ENCODE measurements around the gene CCM2L. TPM values are rescaled to one million over a fixed set of nuclear protein-coding genes. Genes with fewer than 3 reads are reported as not detected.

CCM2L gene
- total RNA-seq, 2 donors from 2014 or later = 4.6 to 5.7 TPM

GRCh38 chr20:32036252-32036651 is 26.0 kb downstream of the CCM2L start:
- Histone ChIP-seq H3K9me3 (no peaks in the 10 kb centered on the region), H3K36me3 (no peaks in the 10 kb centered on the region), H3K4me1 (replicated peaks) (peaks cover under 1% of the 10 kb centered on the region), H3K27me3 (replicated peaks; ENCODE audit: insufficient read depth) (no peaks in the 10 kb centered on the region), H3K4me3 (no peak overlapping the region), H3K27ac (no peak overlapping the region)
- no peak for TF ChIP-seq POLR2A (IDR thresholded peaks at IDR 0.05)
- no peak for TF ChIP-seq POLR2AphosphoS5 (IDR thresholded peaks at IDR 0.05)
- TF ChIP-seq, protein P1, sequence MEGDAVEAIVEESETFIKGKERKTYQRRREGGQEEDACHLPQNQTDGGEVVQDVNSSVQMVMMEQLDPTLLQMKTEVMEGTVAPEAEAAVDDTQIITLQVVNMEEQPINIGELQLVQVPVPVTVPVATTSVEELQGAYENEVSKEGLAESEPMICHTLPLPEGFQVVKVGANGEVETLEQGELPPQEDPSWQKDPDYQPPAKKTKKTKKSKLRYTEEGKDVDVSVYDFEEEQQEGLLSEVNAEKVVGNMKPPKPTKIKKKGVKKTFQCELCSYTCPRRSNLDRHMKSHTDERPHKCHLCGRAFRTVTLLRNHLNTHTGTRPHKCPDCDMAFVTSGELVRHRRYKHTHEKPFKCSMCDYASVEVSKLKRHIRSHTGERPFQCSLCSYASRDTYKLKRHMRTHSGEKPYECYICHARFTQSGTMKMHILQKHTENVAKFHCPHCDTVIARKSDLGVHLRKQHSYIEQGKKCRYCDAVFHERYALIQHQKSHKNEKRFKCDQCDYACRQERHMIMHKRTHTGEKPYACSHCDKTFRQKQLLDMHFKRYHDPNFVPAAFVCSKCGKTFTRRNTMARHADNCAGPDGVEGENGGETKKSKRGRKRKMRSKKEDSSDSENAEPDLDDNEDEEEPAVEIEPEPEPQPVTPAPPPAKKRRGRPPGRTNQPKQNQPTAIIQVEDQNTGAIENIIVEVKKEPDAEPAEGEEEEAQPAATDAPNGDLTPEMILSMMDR (IDR thresholded peaks at IDR 0.05) = no peak
- 56% methylated on average over 4 of the region's 4 CpGs for WGBS
- DNase-seq (ENCODE audit: low spot score) = no peak
- intact Hi-C loops (cut with DNase I) = no loop called here

DNA sequence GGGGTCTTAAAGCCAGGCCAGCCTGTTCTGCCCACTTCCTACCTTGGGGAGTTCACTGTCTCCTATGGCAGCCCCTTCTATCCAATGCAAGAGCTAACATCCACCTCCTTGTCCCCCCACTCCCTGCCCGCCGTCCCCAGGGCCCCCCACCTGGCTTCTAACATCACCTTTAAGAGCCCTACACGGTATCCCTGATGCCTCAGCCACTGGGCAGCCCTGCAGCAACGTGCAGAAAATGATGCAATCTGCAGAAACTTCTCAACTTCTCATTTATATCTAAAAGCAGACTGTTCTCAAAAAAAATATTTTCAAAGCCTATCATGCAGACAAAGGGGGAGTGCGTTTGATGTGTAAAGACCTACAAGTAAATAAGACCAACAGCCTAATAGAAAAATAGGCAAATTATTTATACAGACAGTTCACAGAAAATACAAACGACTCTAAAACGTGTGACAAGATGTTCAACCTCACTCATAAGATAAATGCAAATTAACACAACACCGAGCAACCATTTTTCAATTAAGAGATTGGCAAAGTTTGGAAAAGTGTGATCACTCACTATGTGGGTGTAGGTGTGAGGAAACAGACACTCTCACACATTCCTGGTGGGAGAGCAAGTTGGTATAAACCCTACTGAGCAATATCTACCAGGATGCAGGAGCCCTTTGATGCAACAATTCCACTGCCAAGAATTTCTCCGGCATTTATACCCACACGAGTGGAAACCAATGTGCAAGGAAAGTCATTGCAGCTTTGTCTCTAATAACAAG is 26.7 kb downstream of the CCM2L start:
- no peaks in the 10 kb centered on the region for H3K27me3 ChIP-seq (replicated peaks; ENCODE audit: insufficient read depth)

DNA sequence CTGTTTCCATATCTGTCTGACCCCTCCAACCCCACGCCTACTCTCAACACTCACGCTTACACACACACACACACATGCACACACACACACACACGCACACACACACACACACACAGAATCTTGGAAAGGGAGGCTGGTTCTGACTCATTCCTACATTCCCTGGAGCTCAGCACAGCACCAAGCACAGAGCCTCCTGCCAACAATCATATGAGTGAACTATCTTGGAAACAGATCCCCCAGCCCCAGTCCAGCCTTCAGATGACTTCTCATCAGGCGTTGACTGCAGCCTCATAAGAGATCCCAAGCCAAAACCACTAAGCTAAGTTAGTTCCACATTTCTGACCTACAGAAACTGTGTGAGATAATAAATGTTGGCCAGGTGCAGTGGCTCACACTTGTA is 27.7 kb downstream of the CCM2L start:
- Histone ChIP-seq H3K9me3 (no peaks in the 10 kb centered on the region), H3K4me1 (replicated peaks) (no peaks in the 10 kb centered on the region), H3K27ac (no peak overlapping the region), H3K4me3 (no peak overlapping the region), H3K27me3 (replicated peaks; ENCODE audit: insufficient read depth) (no peaks in the 10 kb centered on the region), H3K36me3 (no peaks in the 10 kb centered on the region)
- DNase-seq (ENCODE audit: low spot score) = no peak
- intact Hi-C loops (cut with DNase I) = no loop called here
- TF ChIP-seq POLR2A (IDR thresholded peaks at IDR 0.05) (no peak), POLR2AphosphoS5 (IDR thresholded peaks at IDR 0.05) (no peak)
- TF ChIP-seq, protein P1 (IDR thresholded peaks at IDR 0.05) = no peak
- WGBS = 89% methylated on average over 4 of the region's 4 CpGs

More for the DNA sequence above, 26.7 kb downstream of the CCM2L start:
- intact Hi-C loops (cut with DNase I) = no loop called here
- Histone ChIP-seq H3K36me3 (no peaks in the 10 kb centered on the region), H3K27ac (no peak overlapping the region), H3K4me3 (no peak overlapping the region), H3K9me3 (no peaks in the 10 kb centered on the region), H3K4me1 (replicated peaks) (no peaks in the 10 kb centered on the region)
- no peak for DNase-seq (ENCODE audit: low spot score)
- no peak for TF ChIP-seq POLR2A (IDR thresholded peaks at IDR 0.05)
- TF ChIP-seq, protein P1 (IDR thresholded peaks at IDR 0.05) = no peak
- no peak for TF ChIP-seq POLR2AphosphoS5 (IDR thresholded peaks at IDR 0.05)
- WGBS = 43% methylated on average over 10 of the region's 10 CpGs

- intact Hi-C loops (cut with DNase I) = no loop called here
- no peak overlapping the region for H3K4me3 ChIP-seq
- H3K27me3 ChIP-seq (replicated peaks; ENCODE audit: insufficient read depth) = no peaks in the 10 kb centered on the region
- H3K4me1 ChIP-seq (replicated peaks) = no peaks in the 10 kb centered on the region
- H3K36me3 ChIP-seq = no peaks in the 10 kb centered on the region
- H3K27ac ChIP-seq = no peak overlapping the region
- TF ChIP-seq POLR2AphosphoS5 (IDR thresholded peaks at IDR 0.05) (no peak), POLR2A (IDR thresholded peaks at IDR 0.05) (no peak)
- TF ChIP-seq, protein P1 (IDR thresholded peaks at IDR 0.05) = no peak
- peak; percentile 53 for DNase-seq (ENCODE audit: low spot score)
- WGBS = 41% methylated on average over 9 of the region's 10 CpGs
- H3K9me3 ChIP-seq = no peaks in the 10 kb centered on the region
These were observed 30.1 kb downstream of the CCM2L start for GRCh38 chr20:32040142-32040953.

All from prostate gland (tissue), 2 donors.